ENCODE measurements around the gene G6PC3. TPM values are rescaled to one million over a fixed set of nuclear protein-coding genes. Genes with fewer than 3 reads are reported as not detected.
"Not testable (repeated sequence)": the region's sequence is repeated elsewhere in the genome, so short reads cannot be mapped to it uniquely, and the experiment has no call there.

The G6PC3 gene
- total RNA-seq, 4 donors from 2014 or later, result 24.9 to 68.7 (median 36.2) TPM

DNA sequence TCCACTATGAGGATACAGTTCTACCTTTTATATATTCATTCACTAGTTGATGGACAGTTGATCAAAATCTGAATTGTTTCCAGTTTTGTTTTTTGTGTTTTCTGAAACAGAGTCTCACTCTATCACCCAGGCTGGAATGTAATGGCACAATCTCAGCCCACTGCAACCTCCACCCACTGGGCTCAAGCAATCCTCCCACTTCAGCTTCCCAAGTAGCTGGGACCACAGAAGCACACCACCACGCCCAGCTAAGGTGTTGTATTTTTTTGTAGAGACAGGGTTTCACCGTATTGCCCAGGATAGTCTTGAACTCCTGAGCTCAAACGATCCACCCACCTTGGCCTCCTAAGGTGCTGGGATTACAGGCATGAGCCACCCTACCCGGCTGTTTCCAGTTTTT lies 25.0 kb upstream of the G6PC3 start:
- H3K27me3 ChIP-seq, result no peaks in the 10 kb centered on the region
- peaks cover 0 to 35% (median 4%) of the 10 kb centered on the region in 3 donors for H3K36me3 ChIP-seq
- H3K9me3 ChIP-seq, result no peaks in the 10 kb centered on the region
- TF ChIP-seq POLR2A (IDR thresholded peaks at IDR 0.05) (no peak), EP300 (IDR thresholded peaks at IDR 0.05) (no peak), CTCF (IDR thresholded peaks at IDR 0.05) (no peak)
- 82 to 87% methylated on average over 4 of the region's 4 CpGs for WGBS, 2 donors
- H3K27ac ChIP-seq, result no peak overlapping the region
- no peak for DNase-seq (ENCODE audit: low spot score in 2 of 2)
- H3K4me3 ChIP-seq, result no peak overlapping the region
- H3K4me1 ChIP-seq, result peaks cover 0 to 25% (median 8%) of the 10 kb centered on the region in 4 donors

- not testable (repeated sequence) for H3K27ac ChIP-seq; H3K9me3 ChIP-seq; H3K4me3 ChIP-seq; DNase-seq (ENCODE audit: low spot score in 2 of 2); H3K27me3 ChIP-seq
- 98% methylated on average over 7 of the region's 7 CpGs for WGBS, 2 donors
- H3K36me3 ChIP-seq, result peaks cover 0 to 49% (median 7%) of the 10 kb centered on the region in 3 donors
- peaks cover 0 to 17% (median 7%) of the 10 kb centered on the region in 4 donors for H3K4me1 ChIP-seq
Observed at GRCh38 chr17:44046893-44047292, 23.6 kb upstream of the G6PC3 start.

GRCh38 chr17:44049294-44050060 lies 21.1 kb upstream of the G6PC3 start:
- peaks cover 0 to 73% (median 11%) of the 10 kb centered on the region in 3 donors for H3K36me3 ChIP-seq
- H3K9me3 ChIP-seq, result no peaks in the 10 kb centered on the region
- H3K27ac ChIP-seq, result no peak overlapping the region
- peaks cover 0 to 4% (median 2%) of the 10 kb centered on the region in 4 donors for H3K4me1 ChIP-seq
- no peak overlapping the region for H3K4me3 ChIP-seq
- no peak for TF ChIP-seq CTCF (IDR thresholded peaks at IDR 0.05)
- TF ChIP-seq EP300 (IDR thresholded peaks at IDR 0.05), result no peak
- no peak for TF ChIP-seq POLR2A (IDR thresholded peaks at IDR 0.05)
- 93 to 96% methylated on average over 9 of the region's 9 CpGs for WGBS, 2 donors
- no peak for DNase-seq (ENCODE audit: low spot score in 2 of 2)
- H3K27me3 ChIP-seq, result no peaks in the 10 kb centered on the region

DNA sequence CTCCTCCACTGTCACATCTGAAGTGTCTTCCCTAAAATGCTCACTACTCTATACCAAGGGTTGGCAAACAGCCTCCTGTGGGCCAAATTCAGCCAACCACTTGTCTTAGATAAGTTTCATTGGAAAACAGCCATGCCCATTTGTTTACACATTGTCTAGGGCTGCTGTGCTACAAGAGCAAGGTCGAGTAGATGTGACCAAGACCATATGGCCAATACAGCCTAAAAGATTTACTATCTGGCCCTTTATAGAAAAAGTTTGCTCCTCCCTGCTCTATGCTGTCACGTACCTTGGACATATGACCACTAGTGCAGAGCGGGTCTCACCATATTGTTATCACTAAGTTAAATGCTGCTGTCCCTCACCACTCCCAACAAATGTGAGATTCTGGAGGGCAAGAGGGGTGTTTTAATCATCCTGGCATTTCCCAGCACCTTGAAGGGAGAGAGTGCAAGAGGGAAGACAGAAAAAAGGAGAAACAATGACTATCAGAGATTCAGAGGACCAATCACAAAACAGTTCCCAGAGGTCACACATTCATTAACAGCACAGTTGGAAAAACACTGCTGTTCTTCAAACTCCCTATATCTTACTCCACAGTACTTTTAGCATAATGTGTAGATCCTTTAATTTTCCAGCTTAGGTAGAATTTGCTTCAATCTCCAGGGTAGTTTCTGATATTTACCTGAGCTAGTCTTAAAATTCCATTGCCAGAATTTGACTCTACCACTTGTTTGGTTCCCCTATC lies 17.2 kb upstream of the G6PC3 start:
- no peaks in the 10 kb centered on the region for H3K9me3 ChIP-seq
- WGBS, 2 donors, result 59 to 68% methylated on average over 3 of the region's 3 CpGs
- no peak overlapping the region for H3K27ac ChIP-seq
- DNase-seq (ENCODE audit: low spot score in 2 of 2), result no peak
- TF ChIP-seq POLR2A (IDR thresholded peaks at IDR 0.05) (no peak), EP300 (IDR thresholded peaks at IDR 0.05) (no peak), CTCF (IDR thresholded peaks at IDR 0.05) (no peak)
- peaks cover 0 to 96% (median 15%) of the 10 kb centered on the region in 3 donors for H3K36me3 ChIP-seq
- H3K4me3 ChIP-seq, result no peak overlapping the region
- peaks cover 0 to 4% (median 0%) of the 10 kb centered on the region in 4 donors for H3K4me1 ChIP-seq
- no peaks in the 10 kb centered on the region for H3K27me3 ChIP-seq

DNA sequence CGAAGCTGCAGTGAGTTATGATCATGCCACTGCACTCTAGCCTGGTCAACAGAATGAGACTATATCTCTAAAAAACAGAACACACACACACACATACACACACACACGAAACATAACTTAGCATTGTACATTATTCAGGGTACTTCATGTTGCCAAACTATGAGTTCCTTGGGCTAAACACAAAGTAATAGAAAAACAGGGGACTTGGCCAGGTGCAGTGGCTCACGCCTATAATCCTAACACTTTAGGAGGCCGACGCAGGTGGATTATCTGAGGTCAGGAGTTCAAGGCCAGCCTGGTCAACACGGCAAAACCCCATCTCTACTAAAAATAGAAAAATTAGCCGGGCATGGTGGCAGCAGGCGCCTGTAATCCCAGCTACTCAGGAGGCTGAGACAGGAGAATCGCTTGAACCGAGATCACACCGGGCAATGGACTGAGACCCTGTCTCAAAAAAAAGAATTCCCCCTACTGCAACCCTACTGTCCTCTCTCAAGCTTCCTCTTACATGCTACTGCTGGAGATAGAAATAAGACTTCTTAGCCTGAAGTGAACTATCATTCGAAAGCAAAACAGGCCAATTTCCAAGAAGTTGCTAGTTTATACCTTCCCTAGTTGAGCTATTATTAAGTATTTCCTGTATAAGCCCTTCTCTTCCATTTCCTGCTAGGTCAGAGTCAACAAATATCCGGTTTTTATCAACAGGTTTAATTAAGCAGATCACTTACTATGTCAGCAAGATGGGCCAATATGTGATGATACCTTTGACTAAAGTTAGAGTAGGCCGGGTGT lies 11.2 kb upstream of the G6PC3 start:
- Histone ChIP-seq H3K9me3 (no peaks in the 10 kb centered on the region), H3K27me3 (no peaks in the 10 kb centered on the region), H3K4me3 (no peak overlapping the region), H3K27ac (no peak overlapping the region), H3K4me1 (peaks cover 0 to 17% (median 0%) of the 10 kb centered on the region in 4 donors), H3K36me3 (peaks cover 0 to 95% (median 4%) of the 10 kb centered on the region in 3 donors)
- no peak for DNase-seq (ENCODE audit: low spot score in 2 of 2)
- TF ChIP-seq EP300 (IDR thresholded peaks at IDR 0.05), result no peak
- TF ChIP-seq CTCF (IDR thresholded peaks at IDR 0.05), result no peak
- no peak for TF ChIP-seq POLR2A (IDR thresholded peaks at IDR 0.05)
- WGBS, 2 donors, result 90 to 95% methylated on average over 14 of the region's 14 CpGs

All from tibial nerve (tissue), 4 donors.